ENCODE measurements around the gene AGPAT3.

The AGPAT3 gene

GRCh38 chr21:43959231-43960116 is 94.5 kb downstream of the AGPAT3 start (continued):
- TF ChIP-seq ZSCAN5A (tag by site-specific recombination; IDR thresholded peaks at IDR 0.05) (peak; percentile 50; the same call in 1 of the 2 replicates), TRIM28 (IDR thresholded peaks at IDR 0.05; ENCODE audit: borderline replicate concordance, low read length) (no peak), ZNF248 (tag by site-specific recombination; IDR thresholded peaks at IDR 0.05) (no peak), ZNF398 (tag by site-specific recombination; IDR thresholded peaks at IDR 0.05) (no peak), ZNF211 (tag by site-specific recombination; IDR thresholded peaks at IDR 0.05; ENCODE audit: low read depth) (no peak), ZNF768 (tag by site-specific recombination; IDR thresholded peaks at IDR 0.05) (no peak), ZNF175 (tag by site-specific recombination; IDR thresholded peaks at IDR 0.05) (no peak), ZNF157 (tag by site-specific recombination; IDR thresholded peaks at IDR 0.05) (no peak), HIC1 (tag by site-specific recombination; IDR thresholded peaks at IDR 0.05) (no peak), ZFHX2 (tag by site-specific recombination; conservative IDR thresholded peaks at IDR 0.05) (0 out of 2 replicates have a peak, but pooled peaks have one; percentile 3), ZNF561 (tag by site-specific recombination; IDR thresholded peaks at IDR 0.05; ENCODE audit: borderline replicate concordance) (no peak), KLF7 (tag by site-specific recombination; IDR thresholded peaks at IDR 0.05; ENCODE audit: borderline replicate concordance) (no peak), ZNF169 (tag by site-specific recombination; IDR thresholded peaks at IDR 0.05) (0 out of 2 replicates have a peak, but pooled peaks have one; percentile 16), ZIC2 (tag by site-specific recombination; IDR thresholded peaks at IDR 0.05) (no peak), ZNF701 (tag by site-specific recombination; IDR thresholded peaks at IDR 0.05) (no peak), ZNF48 (tag by site-specific recombination; IDR thresholded peaks at IDR 0.05) (no peak), ZNF560 (tag by site-specific recombination; IDR thresholded peaks at IDR 0.05; ENCODE audit: borderline replicate concordance) (no peak), ZNF221 (tag by site-specific recombination; IDR thresholded peaks at IDR 0.05; ENCODE audit: borderline replicate concordance) (no peak), ZFP3 (tag by site-specific recombination; IDR thresholded peaks at IDR 0.05; ENCODE audit: low read depth) (no peak), ZNF776 (tag by site-specific recombination; IDR thresholded peaks at IDR 0.05; ENCODE audit: borderline replicate concordance) (no peak), ZNF223 (tag by site-specific recombination; IDR thresholded peaks at IDR 0.05) (no peak), ZNF600 (tag by site-specific recombination; IDR thresholded peaks at IDR 0.05) (peak; percentile 73), ZNF658 (tag by site-specific recombination; IDR thresholded peaks at IDR 0.05) (no peak), ZSCAN18 (tag by site-specific recombination; IDR thresholded peaks at IDR 0.05) (no peak), ZSCAN4 (tag by site-specific recombination; IDR thresholded peaks at IDR 0.05) (no peak), ZNF292 (tag by site-specific recombination; IDR thresholded peaks at IDR 0.05; ENCODE audit: borderline replicate concordance, low read depth) (peak; percentile 46; the same call in 1 of the 2 replicates), ZNF707 (tag by site-specific recombination; IDR thresholded peaks at IDR 0.05) (peak; percentile 74), KLF9 (tag by site-specific recombination; IDR thresholded peaks at IDR 0.05; ENCODE audit: low read depth) (peak; percentile 75), ZSCAN16 (tag by site-specific recombination; IDR thresholded peaks at IDR 0.05) (0 out of 2 replicates have a peak, but pooled peaks have one; percentile 13), ZNF621 (tag by site-specific recombination; IDR thresholded peaks at IDR 0.05) (peak; percentile 51; the same call in 1 of the 2 replicates)
